Common myeloid progenitor, CD34-positive (primary cell): ENCODE data around the gene GLP1R.

ENCODE experiments used
- CTCF ChIA-PET: fragments of 350-600 bp; sonication (Branson Sonifier 250); formaldehyde crosslinking; loops from one replicate; lab custom pipeline; 2021; ENCODE audit warnings: antibody characterized with exemption; lab: Charles Lee
- POLR2A ChIA-PET: fragments of 350-600 bp; sonication (Branson Sonifier 250); formaldehyde crosslinking; loops from one replicate; lab custom pipeline; 2021; ENCODE audit warnings: antibody characterized with exemption; lab: Charles Lee
- DNase-seq, 3 donors: peaks; one replicate each; pipeline versions ENCODE4 v3.0.0 to v3.0.0-alpha.2; 2013
- H3K27ac ChIP-seq, 2 experiments: 1 replicate in 1 of 2; 2 replicates in 1 of 2; pipeline ENCODE4 v1.7.0; 2013; ENCODE audit warnings: inconsistent platforms in 2 of 2, low read length in 2 of 2, mild to moderate bottlenecking in 2 of 2, low read depth in 1 of 2, moderate library complexity in 1 of 2; ENCODE audit not compliant: severe bottlenecking in 2 of 2, insufficient read depth in 1 of 2, poor library complexity in 1 of 2
- H3K27me3 ChIP-seq, 5 experiments: replicated peaks in 2 of 5; 1 replicate in 3 of 5; 2 replicates in 2 of 5; pipeline versions ENCODE4 v1.6.1 to v1.7.0; 2013; ENCODE audit warnings: low read length in 4 of 5, mild to moderate bottlenecking in 2 of 5, moderate library complexity in 2 of 5, inconsistent platforms in 1 of 5; ENCODE audit not compliant: insufficient read depth in 5 of 5, control insufficient read depth in 4 of 5
- H3K36me3 ChIP-seq, 4 experiments: 1 replicate in 2 of 4; 2 replicates in 2 of 4; pipeline versions ENCODE4 v1.6.1 to v1.7.0; 2013; ENCODE audit warnings: low read length in 3 of 4, control low read depth in 1 of 4, mild to moderate bottlenecking in 1 of 4; ENCODE audit not compliant: control insufficient read depth in 4 of 4, insufficient read depth in 4 of 4
- H3K4me1 ChIP-seq, 4 experiments: 1 replicate in 3 of 4; 2 replicates in 1 of 4; pipeline versions ENCODE4 v1.6.1 to v1.7.1; 2013; ENCODE audit warnings: low read length in 3 of 4, mild to moderate bottlenecking in 3 of 4, control low read depth in 1 of 4, inconsistent platforms in 1 of 4, moderate library complexity in 1 of 4; ENCODE audit not compliant: control insufficient read depth in 4 of 4, insufficient read depth in 4 of 4; ENCODE audit errors: control extremely low read depth in 1 of 4
- H3K4me3 ChIP-seq, 7 experiments: 1 replicate in 4 of 7; 2 replicates in 3 of 7; pipeline versions ENCODE4 v1.5.1 to v1.7.0; 2013; ENCODE audit warnings: mild to moderate bottlenecking in 7 of 7, low read length in 6 of 7, moderate library complexity in 6 of 7, inconsistent platforms in 2 of 7, low read depth in 2 of 7, control low read depth in 1 of 7; ENCODE audit not compliant: insufficient read depth in 4 of 7, control insufficient read depth in 1 of 7; ENCODE audit errors: extremely low read depth in 1 of 7
- H3K9me3 ChIP-seq, 5 experiments: 1 replicate in 4 of 5; 2 replicates in 1 of 5; pipeline versions ENCODE4 v1.6.1 to v1.7.1; 2013; ENCODE audit warnings: low read length in 4 of 5, mild to moderate bottlenecking in 2 of 5, inconsistent platforms in 1 of 5, low read depth in 1 of 5, moderate library complexity in 1 of 5; ENCODE audit not compliant: control insufficient read depth in 4 of 5, insufficient read depth in 2 of 5; ENCODE audit errors: control extremely low read depth in 1 of 5
- WGBS: methylation state at CpG from one replicate; pipeline ENCODE4 v1.1.5; 2013; ENCODE audit not compliant: insufficient coverage; 5-methylcytosine and 5-hydroxymethylcytosine counted together

The GLP1R gene

DNA sequence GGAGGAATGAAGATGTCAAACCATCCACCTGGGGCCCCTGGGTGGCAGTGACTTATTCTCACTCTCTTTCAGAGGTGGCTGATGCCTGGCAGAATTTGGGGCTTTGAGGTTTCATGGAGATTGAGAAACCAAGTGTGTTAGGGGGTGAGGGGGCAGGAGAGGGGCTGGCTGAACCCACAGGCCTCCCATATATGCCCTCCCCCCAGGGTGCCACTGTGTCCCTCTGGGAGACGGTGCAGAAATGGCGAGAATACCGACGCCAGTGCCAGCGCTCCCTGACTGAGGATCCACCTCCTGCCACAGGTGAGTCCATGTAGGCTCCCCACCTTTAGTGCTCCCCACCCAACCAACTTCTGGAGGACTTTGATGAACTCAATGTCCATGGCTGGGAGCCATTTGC lies 7.6 kb downstream of the GLP1R start:
- WGBS: 100% methylated on average over 2 of the region's 5 CpGs
- CTCF ChIA-PET: no interaction called here
- H3K4me1 ChIP-seq: peaks cover 0 to 17% (median 8%) of the 10 kb centered on the region in 4 experiments
- POLR2A ChIA-PET: no interaction called here
- no peak overlapping the region for H3K4me3 ChIP-seq
- peaks cover 0 to 52% (median 11%) of the 10 kb centered on the region in 5 experiments for H3K27me3 ChIP-seq
- H3K36me3 ChIP-seq: no peaks in the 10 kb centered on the region
- DNase-seq: no peak
- H3K9me3 ChIP-seq: no peaks in the 10 kb centered on the region
- H3K27ac ChIP-seq: no peak overlapping the region

DNA sequence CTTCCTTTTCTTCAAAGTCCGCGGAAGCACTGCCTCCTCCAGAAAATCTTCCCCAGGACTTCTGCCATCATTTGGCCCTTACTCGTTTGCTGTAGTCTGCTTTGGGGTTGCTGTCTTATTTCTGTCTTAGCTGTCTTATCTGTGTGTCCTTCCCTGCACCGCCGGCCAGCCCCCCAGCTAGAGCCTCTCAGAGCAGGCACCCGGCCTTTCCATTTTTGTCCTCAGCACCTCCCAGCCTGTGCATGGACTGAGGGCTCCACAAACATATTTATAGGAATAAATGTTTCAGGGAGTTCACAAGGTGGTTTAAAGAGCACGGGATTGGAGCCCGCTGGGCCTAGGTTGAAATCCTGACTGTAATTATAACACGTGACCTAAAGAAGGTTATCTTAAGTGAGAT lies 8.1 kb downstream of the GLP1R start:
- Histone ChIP-seq H3K27ac (no peak overlapping the region), H3K36me3 (no peaks in the 10 kb centered on the region), H3K4me1 (peaks cover 0 to 12% (median 3%) of the 10 kb centered on the region in 4 experiments), H3K9me3 (no peaks in the 10 kb centered on the region), H3K27me3 (peaks cover 0 to 57% (median 15%) of the 10 kb centered on the region in 5 experiments), H3K4me3 (no peak overlapping the region)
- WGBS: 97% methylated on average over 4 of the region's 9 CpGs
- CTCF ChIA-PET: no interaction called here
- POLR2A ChIA-PET: no interaction called here
- no peak for DNase-seq

DNA sequence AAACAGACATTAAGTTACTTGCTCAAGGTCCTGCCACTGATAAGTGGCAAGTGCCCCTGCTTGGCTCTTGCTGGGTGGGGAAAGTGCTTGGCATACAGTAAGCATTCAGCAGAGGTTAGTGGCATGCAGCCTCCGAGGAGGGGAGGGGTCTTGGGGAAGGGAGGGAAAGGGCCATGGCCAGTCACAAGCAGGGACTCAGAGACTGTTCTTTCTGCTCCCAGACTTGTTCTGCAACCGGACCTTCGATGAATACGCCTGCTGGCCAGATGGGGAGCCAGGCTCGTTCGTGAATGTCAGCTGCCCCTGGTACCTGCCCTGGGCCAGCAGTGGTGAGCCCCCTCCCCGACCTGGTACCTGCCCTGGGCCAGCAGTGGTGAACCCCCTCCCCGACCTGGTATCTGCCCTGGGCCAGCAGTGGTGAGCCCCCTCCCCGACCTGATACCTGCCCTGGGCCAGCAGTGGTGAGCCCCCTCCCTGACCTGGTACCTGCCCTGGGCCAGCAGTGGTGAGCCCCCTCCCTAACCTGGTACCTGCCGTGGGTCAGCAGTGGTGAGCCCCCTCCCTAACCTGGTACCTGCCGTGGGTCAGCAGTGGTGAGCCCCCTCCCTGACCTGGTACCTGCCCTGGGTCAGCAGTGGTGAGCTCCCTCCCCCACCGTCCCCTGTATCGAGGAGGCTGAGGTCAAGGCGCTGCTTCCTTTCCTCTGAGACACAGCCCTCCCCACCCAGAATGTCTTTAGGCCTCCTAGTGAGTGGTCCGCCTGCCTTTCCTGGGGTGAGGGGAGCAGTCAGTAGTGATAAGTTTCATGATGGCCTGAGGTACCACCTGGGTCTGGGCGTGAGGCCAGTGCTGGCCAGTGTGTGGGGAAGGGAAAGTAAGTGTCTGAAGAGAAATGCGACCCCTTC lies 8.9 kb downstream of the GLP1R start:
- ChIA-PET POLR2A (no interaction called here), CTCF (no interaction called here)
- Histone ChIP-seq H3K9me3 (no peaks in the 10 kb centered on the region), H3K27ac (no peak overlapping the region), H3K4me3 (no peak overlapping the region), H3K4me1 (peaks cover 0 to 4% (median 0%) of the 10 kb centered on the region in 4 experiments), H3K36me3 (no peaks in the 10 kb centered on the region), H3K27me3 (peaks cover 0 to 65% (median 15%) of the 10 kb centered on the region in 5 experiments)
- WGBS: 83% methylated on average over 9 of the region's 17 CpGs
- DNase-seq: no peak

DNA sequence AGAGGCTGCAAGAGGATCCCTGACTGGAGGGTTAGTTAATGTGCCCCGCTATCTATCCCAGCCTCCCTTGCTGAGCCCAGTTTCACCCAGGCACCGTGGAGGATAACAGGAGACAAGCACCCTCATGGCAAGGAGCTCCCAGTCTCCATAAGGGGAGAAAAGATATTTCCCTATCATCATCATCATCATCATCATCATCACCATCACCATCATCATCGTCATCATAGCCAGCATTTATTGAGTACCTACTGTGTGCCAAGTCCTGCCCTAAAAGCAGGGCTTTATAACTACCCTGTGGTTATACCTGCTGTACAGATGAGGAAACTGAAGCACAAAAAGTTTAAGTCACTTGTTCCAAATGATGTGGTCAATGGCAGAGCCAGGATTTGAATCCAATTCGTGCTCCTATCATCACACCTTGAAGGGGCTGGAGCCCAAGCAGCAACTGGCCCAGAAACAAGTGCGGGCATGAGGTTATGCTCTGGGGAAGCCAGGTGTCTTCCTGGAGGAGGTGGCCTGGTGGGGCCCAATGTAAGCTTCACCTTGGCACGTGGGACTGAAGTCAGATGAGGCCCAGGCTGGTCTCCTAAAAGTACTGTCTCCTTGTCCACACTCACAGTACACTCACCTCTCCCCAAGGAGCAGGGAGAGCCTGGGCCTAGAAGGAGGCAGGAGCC lies 10.0 kb downstream of the GLP1R start:
- no peaks in the 10 kb centered on the region for H3K36me3 ChIP-seq
- WGBS: 81% methylated on average over 5 of the region's 6 CpGs
- H3K27ac ChIP-seq: no peak overlapping the region
- CTCF ChIA-PET: no interaction called here
- no peaks in the 10 kb centered on the region for H3K4me1 ChIP-seq
- H3K9me3 ChIP-seq: no peaks in the 10 kb centered on the region
- DNase-seq: no peak
- peaks cover 0 to 71% (median 15%) of the 10 kb centered on the region in 5 experiments for H3K27me3 ChIP-seq
- H3K4me3 ChIP-seq: no peak overlapping the region
- POLR2A ChIA-PET: no interaction called here

DNA sequence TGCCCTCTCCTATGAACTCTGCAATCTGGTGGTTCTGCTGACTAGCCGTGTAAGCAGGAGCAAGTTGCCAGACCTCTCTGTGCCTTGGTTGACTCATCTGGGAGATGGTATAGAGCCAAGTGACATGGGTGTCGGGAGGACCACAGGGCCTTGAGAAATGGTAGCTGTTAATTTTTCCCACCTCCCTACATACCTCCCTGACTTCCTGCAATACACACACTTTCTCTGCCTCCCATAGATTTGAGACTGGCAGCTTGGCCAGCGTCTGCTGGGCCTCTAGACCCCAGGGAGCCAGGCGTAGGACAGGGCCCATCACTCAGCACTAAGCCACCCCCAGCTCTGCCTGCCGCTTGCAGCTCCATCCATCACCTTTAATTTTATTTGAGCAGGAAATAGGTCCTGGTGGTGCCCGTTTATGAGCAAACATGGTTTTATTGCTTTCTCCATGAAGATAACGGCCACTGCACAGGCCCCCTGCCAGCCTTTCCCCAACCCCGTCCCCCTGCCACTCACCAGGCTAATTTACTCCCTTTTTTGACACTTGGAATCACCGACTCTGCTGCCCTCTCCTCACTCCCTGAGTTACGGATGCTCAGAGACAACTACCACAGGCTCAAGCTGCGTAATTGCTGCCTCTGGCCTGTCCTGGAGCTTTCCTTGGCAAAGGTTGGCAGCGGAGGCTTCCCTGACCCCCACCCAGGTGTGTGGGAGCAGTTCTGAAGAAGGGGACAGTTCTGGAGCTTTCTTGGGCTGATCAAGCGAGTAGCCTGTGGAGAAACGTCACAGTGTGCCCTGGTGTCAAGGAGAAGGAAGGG lies 11.1 kb downstream of the GLP1R start:
- Histone ChIP-seq H3K4me3 (no peak overlapping the region), H3K36me3 (no peaks in the 10 kb centered on the region), H3K27ac (no peak overlapping the region), H3K4me1 (no peaks in the 10 kb centered on the region), H3K27me3 (peaks cover 0 to 63% (median 15%) of the 10 kb centered on the region in 5 experiments), H3K9me3 (no peaks in the 10 kb centered on the region)
- ChIA-PET POLR2A (no interaction called here), CTCF (interaction anchor here (1.1 to 2.2 kb wide), 2 partner anchors 19 to 63 kb away, joined by 3 to 7 read pairs; no protein-coding TSS in a partner anchor)
- WGBS: 84% methylated on average over 13 of the region's 14 CpGs
- DNase-seq: no peak

DNA sequence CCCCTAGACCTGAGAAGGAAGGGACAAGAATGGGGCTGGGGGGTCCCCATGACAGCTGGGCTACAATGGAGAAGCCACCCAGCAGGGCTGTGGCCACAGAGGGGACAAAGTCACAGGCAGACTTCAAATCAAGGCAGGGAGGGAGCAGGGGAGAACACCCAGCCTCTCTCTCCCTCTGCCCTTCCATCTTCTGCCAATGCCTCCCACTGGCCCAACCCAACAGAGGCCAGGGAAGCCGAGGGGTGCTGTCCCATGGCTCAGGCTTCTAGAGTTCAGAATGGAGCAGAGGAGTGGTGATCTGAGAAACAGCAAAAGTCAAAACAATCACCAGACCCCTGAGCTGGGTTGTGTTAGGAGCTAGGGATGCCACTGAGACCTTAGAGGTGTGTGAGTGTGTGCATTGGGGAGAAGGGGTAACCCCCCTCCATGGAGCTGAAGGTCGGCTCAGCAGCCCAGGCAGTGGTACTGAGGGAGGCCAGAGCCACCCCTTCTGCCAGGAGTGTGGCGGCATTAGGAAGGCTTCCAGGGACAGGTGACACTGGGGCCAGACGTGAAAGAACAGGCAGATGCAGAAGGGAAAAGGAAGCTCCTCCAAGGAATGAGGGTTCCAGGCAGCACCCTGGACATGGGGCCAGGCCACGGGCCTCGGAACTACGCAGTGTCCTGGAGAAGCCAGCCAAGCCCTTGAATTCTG lies 12.0 kb downstream of the GLP1R start:
- DNase-seq: no peak
- WGBS: 88% methylated on average over 6 of the region's 7 CpGs
- peaks cover 0 to 69% (median 14%) of the 10 kb centered on the region in 5 experiments for H3K27me3 ChIP-seq
- H3K9me3 ChIP-seq: no peaks in the 10 kb centered on the region
- ChIA-PET CTCF (interaction anchor here (1.1 to 2.2 kb wide), 3 partner anchors 14 to 64 kb away, joined by 3 to 7 read pairs (median 3); no protein-coding TSS in a partner anchor), POLR2A (no interaction called here)
- no peaks in the 10 kb centered on the region for H3K4me1 ChIP-seq
- no peaks in the 10 kb centered on the region for H3K36me3 ChIP-seq
- no peak overlapping the region for H3K27ac ChIP-seq
- H3K4me3 ChIP-seq: no peak overlapping the region
